BJ (cell line): Measurements from ENCODE around the gene ADARB2. TPM values are rescaled to one million over a fixed set of nuclear protein-coding genes. Genes with fewer than 3 reads are reported as not detected.

Experiments used
- CTCF ChIA-PET: fragments of 350-600 bp; formaldehyde crosslinking; extraction: SDS; loops from one replicate; lab custom pipeline; 2021; ENCODE audit warnings: antibody characterized with exemption, inconsistent platforms; lab: Yijun Ruan, JAX
- POLR2A ChIA-PET: fragments of 300-600 bp; sonication (Branson Sonifier 250); formaldehyde crosslinking; extraction: SDS; loops from one replicate; lab custom pipeline; 2021; ENCODE audit warnings: antibody characterized with exemption; lab: Charles Lee
- DNase-seq: peaks from one replicate; pipeline ENCODE4 v3.0.0-alpha.2; 2011; ENCODE audit warnings: low read depth
- H3K27me3 ChIP-seq: 2 replicates; pipeline ENCODE4 v1.6.0; 2011; ENCODE audit warnings: low read length; ENCODE audit not compliant: control insufficient read depth, insufficient read depth
- H3K36me3 ChIP-seq: 2 replicates; pipeline ENCODE4 v1.5.1; 2011; ENCODE audit warnings: low read length; ENCODE audit not compliant: control insufficient read depth, insufficient read depth
- H3K4me3 ChIP-seq: 2 replicates; pipeline ENCODE4 v1.5.1; 2011; ENCODE audit warnings: low read depth, mild to moderate bottlenecking, control low read depth, low read length
- polyA plus RNA-seq: library from polyadenylated mRNA; depleted of rRNA; stranded (reverse); fragments of >200 nt; gene quantifications from 2 replicates; pipeline ENCODE4 v1.2.3, GENCODE V29; 2011
- TF ChIP-seq, protein P1 (sequence below): IDR thresholded peaks from 2 replicates; pipeline ENCODE4 v1.5.1; 2011; ENCODE audit warnings: low read depth, mild to moderate bottlenecking, control low read depth, inconsistent platforms, low read length, moderate library complexity; ENCODE audit not compliant: insufficient read depth

The ADARB2 gene
- polyA plus RNA-seq, 1 experiment, result not detected

DNA sequence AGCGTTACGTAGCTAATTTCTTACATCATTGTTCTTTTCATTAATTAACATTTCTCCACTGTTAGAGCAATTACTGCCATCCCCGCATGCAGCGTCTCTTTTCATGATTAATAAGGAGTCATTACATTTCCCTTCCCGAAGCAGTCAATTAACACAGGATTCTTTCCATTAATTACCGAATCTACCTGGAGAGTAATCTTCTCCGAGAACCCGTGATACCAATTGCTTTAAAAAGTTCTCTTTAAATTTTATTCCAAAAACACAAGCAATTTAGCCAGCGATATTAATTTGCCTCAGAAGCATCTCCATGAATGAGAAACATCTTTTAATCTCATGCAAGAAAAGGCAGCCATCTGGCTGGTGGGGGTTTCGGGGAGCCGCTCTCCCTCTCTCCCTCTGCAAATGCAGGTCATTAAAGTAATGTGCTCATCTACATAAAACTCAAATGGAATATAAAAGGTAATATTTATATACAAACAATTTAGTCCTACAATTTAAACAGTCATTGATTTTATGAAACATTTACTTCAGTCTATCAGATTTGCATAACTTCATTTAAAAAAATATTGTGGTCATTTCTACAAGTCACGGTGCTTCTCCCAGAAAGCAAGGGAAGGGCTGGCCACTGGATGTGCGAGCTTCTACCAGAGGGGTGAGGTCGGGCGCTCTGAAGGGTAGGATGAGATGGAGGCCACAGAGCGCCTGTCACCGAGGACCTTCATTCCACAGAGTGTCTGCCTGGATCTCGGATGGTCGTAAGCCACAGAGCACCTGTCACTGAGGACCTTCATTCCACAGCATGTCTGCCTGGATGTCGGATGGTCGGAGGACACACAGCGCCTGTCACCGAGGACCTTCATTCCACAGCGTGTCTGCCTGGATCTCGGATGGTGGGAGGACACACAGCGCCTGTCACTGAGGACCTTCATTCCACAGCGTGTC lies 536.2 kb downstream of the ADARB2 start:
- Histone ChIP-seq H3K4me3 (no peak overlapping the region), H3K27me3 (no peaks in the 10 kb centered on the region), H3K36me3 (no peaks in the 10 kb centered on the region)
- ChIA-PET POLR2A (no interaction called here), CTCF (no interaction called here)
- TF ChIP-seq, protein P1, sequence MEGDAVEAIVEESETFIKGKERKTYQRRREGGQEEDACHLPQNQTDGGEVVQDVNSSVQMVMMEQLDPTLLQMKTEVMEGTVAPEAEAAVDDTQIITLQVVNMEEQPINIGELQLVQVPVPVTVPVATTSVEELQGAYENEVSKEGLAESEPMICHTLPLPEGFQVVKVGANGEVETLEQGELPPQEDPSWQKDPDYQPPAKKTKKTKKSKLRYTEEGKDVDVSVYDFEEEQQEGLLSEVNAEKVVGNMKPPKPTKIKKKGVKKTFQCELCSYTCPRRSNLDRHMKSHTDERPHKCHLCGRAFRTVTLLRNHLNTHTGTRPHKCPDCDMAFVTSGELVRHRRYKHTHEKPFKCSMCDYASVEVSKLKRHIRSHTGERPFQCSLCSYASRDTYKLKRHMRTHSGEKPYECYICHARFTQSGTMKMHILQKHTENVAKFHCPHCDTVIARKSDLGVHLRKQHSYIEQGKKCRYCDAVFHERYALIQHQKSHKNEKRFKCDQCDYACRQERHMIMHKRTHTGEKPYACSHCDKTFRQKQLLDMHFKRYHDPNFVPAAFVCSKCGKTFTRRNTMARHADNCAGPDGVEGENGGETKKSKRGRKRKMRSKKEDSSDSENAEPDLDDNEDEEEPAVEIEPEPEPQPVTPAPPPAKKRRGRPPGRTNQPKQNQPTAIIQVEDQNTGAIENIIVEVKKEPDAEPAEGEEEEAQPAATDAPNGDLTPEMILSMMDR, result no peak
- no peak for DNase-seq

DNA sequence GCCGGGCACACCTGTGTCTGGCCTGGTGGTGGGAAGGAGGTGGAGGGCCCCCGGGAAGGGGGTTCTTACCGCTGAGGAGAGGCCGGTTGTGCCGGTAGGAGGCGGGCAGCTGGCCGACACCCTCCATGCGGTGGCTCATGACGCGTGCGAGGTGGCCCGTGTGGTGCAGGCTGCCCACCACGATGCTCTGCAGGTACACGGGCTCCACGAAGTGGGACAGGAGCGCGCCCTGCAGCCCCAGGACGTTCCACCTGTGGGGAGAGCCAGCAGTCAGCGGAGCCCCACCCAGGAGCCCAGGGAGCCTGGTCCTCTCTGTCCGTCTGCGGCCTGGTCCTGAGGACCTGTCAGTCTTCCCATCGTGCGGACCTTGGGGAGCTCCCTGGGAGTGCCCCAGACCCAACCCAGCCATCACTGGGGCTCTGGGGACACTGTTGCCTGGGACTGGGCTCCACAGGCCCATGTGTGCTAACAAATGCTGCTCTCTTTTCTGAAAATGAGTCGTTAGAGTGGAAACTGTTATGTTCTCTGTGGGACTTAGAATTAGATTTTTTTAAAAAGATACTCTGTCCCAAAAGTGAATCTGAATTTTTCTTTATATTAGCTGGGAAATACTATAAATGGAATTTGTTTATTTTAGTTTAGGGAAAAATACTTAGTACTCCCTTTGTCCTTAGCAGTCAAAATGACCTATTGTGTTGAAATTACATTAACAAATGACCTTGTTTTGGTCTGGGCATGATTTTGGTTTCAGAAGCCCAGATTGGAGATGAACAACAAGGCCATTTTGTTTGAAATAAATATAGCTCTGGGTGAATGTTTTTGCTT lies 537.2 kb downstream of the ADARB2 start:
- no peaks in the 10 kb centered on the region for H3K27me3 ChIP-seq
- H3K4me3 ChIP-seq, result no peak overlapping the region
- POLR2A ChIA-PET, result no interaction called here
- DNase-seq, result no peak
- no peaks in the 10 kb centered on the region for H3K36me3 ChIP-seq
- CTCF ChIA-PET, result no interaction called here
- TF ChIP-seq, protein P1, result no peak

DNA sequence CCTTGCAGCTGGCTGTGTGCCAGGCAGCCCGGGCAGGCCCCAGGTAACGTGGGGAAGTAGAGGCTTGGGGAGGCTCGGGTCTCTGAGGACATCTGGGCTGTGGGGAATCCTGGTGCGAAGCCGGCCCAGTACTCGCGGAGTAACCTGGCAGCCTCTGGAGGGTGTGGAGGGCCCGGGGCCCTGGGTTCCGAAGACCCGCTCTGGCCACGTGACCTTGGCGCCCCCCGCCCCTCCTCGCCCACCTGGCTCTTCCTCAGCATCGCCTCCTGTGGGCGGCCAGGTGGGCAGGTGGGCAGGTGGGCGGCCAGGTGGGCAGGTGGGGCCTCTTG lies 538.0 kb downstream of the ADARB2 start:
- POLR2A ChIA-PET, result no interaction called here
- no peaks in the 10 kb centered on the region for H3K27me3 ChIP-seq
- CTCF ChIA-PET, result no interaction called here
- TF ChIP-seq, protein P1, result no peak
- H3K4me3 ChIP-seq, result no peak overlapping the region
- DNase-seq, result no peak
- H3K36me3 ChIP-seq, result no peaks in the 10 kb centered on the region

DNA sequence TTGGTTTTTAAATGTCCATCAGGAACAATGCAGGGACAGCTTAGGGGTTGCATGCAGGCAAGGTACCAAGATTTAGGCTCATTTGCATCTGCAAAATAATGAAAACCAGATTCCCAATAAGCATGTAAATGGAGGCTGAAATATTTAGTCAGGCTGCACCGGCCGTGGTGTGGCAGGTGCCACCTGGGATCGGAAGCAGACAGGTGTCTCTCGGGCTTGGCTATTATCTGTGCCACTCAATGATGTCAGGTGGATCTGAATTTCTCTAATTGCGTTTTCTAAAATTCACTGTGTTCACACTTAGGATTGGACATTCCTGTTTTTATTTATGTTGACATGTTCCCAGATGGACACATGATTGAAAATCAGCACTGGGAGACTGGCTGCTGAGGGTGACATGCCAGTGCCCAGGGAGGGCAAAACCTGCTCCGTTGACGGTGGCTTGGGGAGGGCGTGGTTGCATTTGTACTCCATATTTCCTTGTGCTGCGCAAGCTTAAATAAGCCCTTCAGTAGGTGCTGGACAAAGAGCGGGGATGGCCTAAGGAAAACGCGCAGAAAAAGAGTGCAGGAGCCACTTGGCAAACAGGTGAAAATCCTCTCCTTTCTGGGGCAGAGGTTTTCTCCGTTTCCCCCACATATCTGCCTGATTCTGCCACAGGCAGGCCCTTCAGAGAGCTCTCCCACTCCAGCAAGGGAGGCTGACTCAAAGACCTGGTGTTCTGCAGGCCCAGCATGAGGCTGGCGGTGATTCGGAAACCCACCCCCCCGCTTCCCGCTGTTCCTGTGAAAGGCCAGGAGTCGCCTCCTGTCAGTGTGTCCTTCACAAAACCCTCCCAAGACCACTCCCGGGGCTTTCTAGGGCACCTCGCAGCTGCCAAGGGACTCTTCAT lies 538.6 kb downstream of the ADARB2 start:
- POLR2A ChIA-PET, result no interaction called here
- Histone ChIP-seq H3K27me3 (no peaks in the 10 kb centered on the region), H3K4me3 (no peak overlapping the region), H3K36me3 (no peaks in the 10 kb centered on the region)
- DNase-seq, result no peak
- CTCF ChIA-PET, result no interaction called here
- TF ChIP-seq, protein P1, result no peak
